Endothelial cell (in vitro differentiated cells): ENCODE measurements around the gene TBRG4. TPM values are rescaled to one million over a fixed set of nuclear protein-coding genes. Genes with fewer than 3 reads are reported as not detected.

Experiments
- DNase-seq: peaks from one replicate; pipeline ENCODE4 v3.0.0; 2021; ENCODE audit warnings: low spot score
- H3K27ac Mint-ChIP-seq: one replicate; pipeline ENCODE4 v1.8.0; 2021; ENCODE audit warnings: mixed read lengths, inconsistent platforms; ENCODE audit not compliant: unreplicated experiment
- H3K27me3 Mint-ChIP-seq: one replicate; pipeline ENCODE4 v1.8.0; 2021; ENCODE audit warnings: mild to moderate bottlenecking, moderate library complexity, mixed read lengths, inconsistent platforms; ENCODE audit not compliant: unreplicated experiment
- H3K36me3 Mint-ChIP-seq: one replicate; pipeline ENCODE4 v1.8.0; 2021; ENCODE audit warnings: mild to moderate bottlenecking, low read depth, mixed read lengths, inconsistent platforms; ENCODE audit not compliant: unreplicated experiment
- H3K4me1 Mint-ChIP-seq: one replicate; pipeline ENCODE4 v1.8.0; 2021; ENCODE audit warnings: mild to moderate bottlenecking, mixed read lengths, inconsistent platforms; ENCODE audit not compliant: unreplicated experiment
- H3K4me3 Mint-ChIP-seq: one replicate; pipeline ENCODE4 v1.8.0; 2021; ENCODE audit warnings: mild to moderate bottlenecking, mixed read lengths, inconsistent platforms; ENCODE audit not compliant: unreplicated experiment
- H3K9me3 Mint-ChIP-seq: one replicate; pipeline ENCODE4 v1.8.0; 2021; ENCODE audit warnings: mixed read lengths, inconsistent platforms; ENCODE audit not compliant: unreplicated experiment
- total RNA-seq: library from RNA; stranded (reverse); fragmentation: NEBNext Ultra II Directional; extraction: Animal tissue kit (Norgen Biotek cat#: 25700); gene quantifications from one replicate; pipeline ENCODE4 v1.2.1, GENCODE V29; 2021; ENCODE audit not compliant: unreplicated experiment
- TF ChIP-seq, protein P1 (sequence below): fragments of 200-600 bp; sonication (generic); IDR thresholded peaks from one replicate; pipeline ENCODE4 v1.5.0; 2021; ENCODE audit warnings: antibody characterized with exemption; ENCODE audit not compliant: unreplicated experiment

TBRG4 gene
- total RNA-seq, 1 donor from 2014 or later: 48.1 TPM

DNA sequence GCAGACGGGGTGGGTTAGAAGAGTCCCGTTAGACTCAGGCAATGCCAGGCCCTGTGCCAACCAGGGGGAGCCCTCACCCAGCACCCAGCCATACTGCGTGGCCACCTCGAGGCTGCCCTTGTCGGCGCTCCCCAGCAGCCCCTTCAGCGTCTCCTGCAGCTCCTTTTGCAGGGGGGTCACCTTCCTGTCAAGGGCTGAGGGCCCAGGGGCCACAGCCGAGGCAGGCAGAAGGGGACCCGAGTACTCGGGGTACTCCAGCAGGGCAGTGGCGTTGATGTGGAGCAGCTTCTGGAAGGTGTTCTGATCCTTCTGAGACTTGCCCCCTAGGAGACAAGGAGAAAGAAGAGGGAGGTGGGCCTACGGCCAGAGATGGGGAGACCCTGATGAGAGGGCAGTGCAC lies 9.7 kb downstream of the TBRG4 start:
- TF ChIP-seq, protein P1, sequence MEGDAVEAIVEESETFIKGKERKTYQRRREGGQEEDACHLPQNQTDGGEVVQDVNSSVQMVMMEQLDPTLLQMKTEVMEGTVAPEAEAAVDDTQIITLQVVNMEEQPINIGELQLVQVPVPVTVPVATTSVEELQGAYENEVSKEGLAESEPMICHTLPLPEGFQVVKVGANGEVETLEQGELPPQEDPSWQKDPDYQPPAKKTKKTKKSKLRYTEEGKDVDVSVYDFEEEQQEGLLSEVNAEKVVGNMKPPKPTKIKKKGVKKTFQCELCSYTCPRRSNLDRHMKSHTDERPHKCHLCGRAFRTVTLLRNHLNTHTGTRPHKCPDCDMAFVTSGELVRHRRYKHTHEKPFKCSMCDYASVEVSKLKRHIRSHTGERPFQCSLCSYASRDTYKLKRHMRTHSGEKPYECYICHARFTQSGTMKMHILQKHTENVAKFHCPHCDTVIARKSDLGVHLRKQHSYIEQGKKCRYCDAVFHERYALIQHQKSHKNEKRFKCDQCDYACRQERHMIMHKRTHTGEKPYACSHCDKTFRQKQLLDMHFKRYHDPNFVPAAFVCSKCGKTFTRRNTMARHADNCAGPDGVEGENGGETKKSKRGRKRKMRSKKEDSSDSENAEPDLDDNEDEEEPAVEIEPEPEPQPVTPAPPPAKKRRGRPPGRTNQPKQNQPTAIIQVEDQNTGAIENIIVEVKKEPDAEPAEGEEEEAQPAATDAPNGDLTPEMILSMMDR: no peak
- H3K4me1 Mint-ChIP-seq: no peaks in the 10 kb centered on the region
- no peak overlapping the region for H3K27ac Mint-ChIP-seq
- no peak overlapping the region for H3K4me3 Mint-ChIP-seq
- H3K9me3 Mint-ChIP-seq: no peaks in the 10 kb centered on the region
- no peaks in the 10 kb centered on the region for H3K27me3 Mint-ChIP-seq
- no peak for DNase-seq
- H3K36me3 Mint-ChIP-seq: peaks cover 14% of the 10 kb centered on the region

DNA sequence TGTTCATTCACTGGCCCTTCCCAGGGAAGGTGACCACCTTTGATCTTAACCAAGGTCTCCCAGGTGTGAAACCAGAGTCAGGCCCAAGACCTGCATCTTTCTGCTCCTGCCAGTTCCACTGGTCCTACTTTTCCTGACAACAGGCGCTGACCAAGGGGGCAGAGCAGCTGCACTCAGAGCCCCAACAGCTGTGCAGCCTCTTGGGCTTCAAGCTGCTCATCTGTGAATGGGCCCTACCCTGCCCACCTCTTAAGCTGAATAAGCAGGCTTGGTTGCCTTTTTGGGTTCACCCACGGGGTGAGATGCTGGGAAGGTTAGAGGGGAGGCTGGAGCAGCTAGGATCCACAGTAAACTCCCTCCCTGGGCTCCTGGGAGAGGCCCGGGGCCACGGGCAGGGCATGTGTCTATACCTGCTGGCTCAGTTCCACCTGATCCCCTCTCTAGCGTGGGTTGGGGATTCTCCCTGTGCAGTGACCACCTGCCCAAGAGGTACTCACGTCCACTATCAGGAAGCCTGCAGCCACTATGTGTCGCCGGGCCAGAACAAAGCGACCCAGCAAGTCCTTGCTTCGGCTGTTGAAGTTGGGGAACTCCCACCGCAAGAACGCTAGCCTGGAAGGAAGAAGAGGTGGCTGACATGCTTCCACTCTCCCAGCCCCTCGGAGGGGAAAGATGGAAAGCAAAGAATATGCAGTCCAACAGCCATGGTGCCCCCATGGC lies 10.6 kb downstream of the TBRG4 start:
- Mint-ChIP-seq H3K27me3 (no peaks in the 10 kb centered on the region), H3K4me3 (no peak overlapping the region), H3K9me3 (no peaks in the 10 kb centered on the region), H3K4me1 (no peaks in the 10 kb centered on the region), H3K36me3 (peaks cover 11% of the 10 kb centered on the region), H3K27ac (no peak overlapping the region)
- no peak for DNase-seq
- TF ChIP-seq, protein P1: no peak

DNA sequence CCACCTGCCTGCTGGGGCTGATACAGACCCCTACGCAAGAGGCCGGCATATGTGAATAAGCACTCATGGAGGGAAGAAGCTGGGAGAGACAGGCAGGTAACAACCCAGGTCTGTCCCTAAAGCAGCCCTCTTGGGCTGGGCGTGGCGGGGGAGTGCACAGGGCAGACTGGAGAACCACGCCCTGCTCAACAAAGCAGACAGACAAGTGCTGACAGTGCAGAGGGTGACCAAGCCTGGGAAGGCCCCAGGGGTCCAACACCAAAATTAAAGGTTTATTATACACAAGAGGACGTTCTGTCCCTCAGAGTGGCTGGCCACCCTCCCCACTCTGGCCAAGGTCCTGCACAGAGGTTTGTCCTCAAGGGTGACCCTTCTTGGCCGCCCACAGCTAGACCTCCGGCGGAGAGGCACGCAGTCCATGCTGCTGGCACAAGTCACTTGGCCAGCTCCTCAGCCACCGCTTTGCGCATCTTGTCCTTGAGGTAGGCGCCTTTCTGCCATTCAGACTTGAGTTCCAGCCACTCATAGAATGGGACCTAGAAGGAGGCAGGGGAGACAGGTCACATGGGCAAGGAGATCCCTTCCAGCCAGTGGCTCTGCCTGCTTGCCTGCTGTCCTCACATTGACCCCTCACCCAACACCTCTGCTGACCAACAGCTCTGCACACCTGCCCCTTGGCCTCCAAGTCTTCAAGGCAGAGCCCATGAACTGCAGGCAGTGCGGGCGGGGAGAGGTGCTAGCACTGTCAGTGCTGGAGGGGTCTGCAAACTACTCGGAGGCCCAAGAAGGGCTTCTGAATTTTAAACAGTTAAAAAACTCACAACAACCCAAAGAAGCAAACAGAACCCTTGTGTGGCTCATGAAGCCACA lies 11.4 kb downstream of the TBRG4 start:
- Mint-ChIP-seq H3K27me3 (no peaks in the 10 kb centered on the region), H3K4me3 (no peak overlapping the region)

DNA sequence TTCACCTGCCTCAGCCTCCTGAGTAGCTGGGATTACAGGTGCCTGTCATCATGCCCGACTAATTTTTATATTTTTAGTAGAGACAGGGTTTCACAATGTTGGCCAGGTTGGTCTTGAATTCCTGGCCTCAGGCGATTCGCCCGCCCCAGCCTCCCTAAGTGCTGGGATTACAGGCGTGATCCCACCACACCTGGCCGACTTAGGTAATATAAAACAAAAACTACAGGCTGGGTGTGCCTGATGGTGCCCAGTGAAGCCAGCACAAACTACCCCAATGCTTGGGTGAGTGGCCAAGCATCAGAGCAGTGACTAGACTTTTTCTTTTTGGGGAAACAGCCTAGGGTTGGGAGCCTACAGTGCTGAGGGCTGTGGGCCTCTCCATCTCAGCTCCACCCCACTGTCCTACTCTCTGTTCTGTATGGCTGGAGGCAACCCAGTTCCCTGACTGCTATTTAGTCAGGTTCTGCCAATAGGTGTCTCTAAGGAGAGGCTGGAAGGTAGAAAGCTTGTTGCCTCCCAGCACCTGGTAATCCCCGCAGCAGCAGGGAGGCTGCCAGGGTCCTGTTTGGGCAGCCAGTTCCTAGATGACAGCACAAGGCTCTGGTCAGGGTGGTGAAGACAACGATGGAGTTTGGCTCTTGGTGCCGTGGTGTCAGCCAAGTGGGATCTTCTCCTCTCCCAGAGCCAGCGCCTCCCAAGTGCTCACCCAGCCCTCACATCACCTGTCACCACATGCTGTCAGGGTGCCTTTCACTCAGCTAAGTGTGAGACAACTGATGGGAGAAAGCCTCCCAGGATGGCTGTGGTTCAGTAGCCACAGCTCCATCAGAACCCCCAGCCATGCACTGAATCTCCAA lies 12.3 kb downstream of the TBRG4 start:
- H3K27me3 Mint-ChIP-seq: no peaks in the 10 kb centered on the region
- no peak for DNase-seq

More for the DNA sequence above, 11.4 kb downstream of the TBRG4 start:
- no peaks in the 10 kb centered on the region for H3K9me3 Mint-ChIP-seq
- peaks cover 11% of the 10 kb centered on the region for H3K36me3 Mint-ChIP-seq
- no peak for DNase-seq
- TF ChIP-seq, protein P1: no peak
- no peaks in the 10 kb centered on the region for H3K4me1 Mint-ChIP-seq
- no peak overlapping the region for H3K27ac Mint-ChIP-seq

More for the DNA sequence above, 12.3 kb downstream of the TBRG4 start:
- no peak overlapping the region for H3K27ac Mint-ChIP-seq
- H3K36me3 Mint-ChIP-seq: peaks cover 11% of the 10 kb centered on the region
- no peaks in the 10 kb centered on the region for H3K4me1 Mint-ChIP-seq
- H3K9me3 Mint-ChIP-seq: no peaks in the 10 kb centered on the region
- no peak overlapping the region for H3K4me3 Mint-ChIP-seq
- TF ChIP-seq, protein P1: no peak
